ENCODE data around the gene ACAT1. TPM values are rescaled to one million over a fixed set of nuclear protein-coding genes. Genes with fewer than 3 reads are reported as not detected.

ACAT1 gene
- polyA plus RNA-seq, 1 donor (not counting 4 experiments of a cell fraction or from before 2014, with no cell fraction given), result 106 TPM

GRCh38 chr11:108093128-108093904 is 28.1 kb upstream of the ACAT1 start:
- DNase-seq (ENCODE audit: low read depth, low spot score) (no peak), FAIRE-seq (no peak)
- Histone ChIP-seq H3K9me1 (ENCODE audit: control insufficient read depth, extremely low read depth, insufficient read depth, low read length) (no peaks in the 10 kb centered on the region), H3K79me2 (ENCODE audit: control insufficient read depth, insufficient read depth, low read length) (no peaks in the 10 kb centered on the region), H3K9ac (ENCODE audit: control insufficient read depth, extremely low read depth, insufficient read depth, low read length) (no peak overlapping the region), H3K27ac (ENCODE audit: control insufficient read depth, insufficient read depth, low read length) (no peak overlapping the region), H3K4me2 (ENCODE audit: control insufficient read depth, extremely low read depth, insufficient read depth, low read depth, low read length) (no peak overlapping the region), H2AFZ (ENCODE audit: control insufficient read depth, low read length) (no peak overlapping the region), H3K9me3 (ENCODE audit: control insufficient read depth, low read depth, low read length) (no peaks in the 10 kb centered on the region), H3K36me3 (ENCODE audit: control insufficient read depth in 2 of 2, extremely low read depth in 1 of 2, insufficient read depth in 2 of 2, low read length in 2 of 2) (peaks cover 11 to 14% of the 10 kb centered on the region in 2 experiments), H3K4me1 (ENCODE audit: control insufficient read depth, extremely low read depth, insufficient read depth, low read length) (no peaks in the 10 kb centered on the region), H4K20me1 (ENCODE audit: control insufficient read depth, extremely low read depth, insufficient read depth, low read length) (no peaks in the 10 kb centered on the region), H3K27me3 (ENCODE audit: control insufficient read depth, extremely low read depth, insufficient read depth, low read length) (no peaks in the 10 kb centered on the region), H3K4me3 (ENCODE audit: control insufficient read depth in 2 of 3, extremely low read depth in 1 of 3, insufficient read depth in 2 of 3, low read depth in 1 of 3, low read length in 3 of 3) (no peak overlapping the region)
- dilution Hi-C loops (cut with MboI; ENCODE audit: extremely low pct_ligation_motif_present, low sequenced_read_pairs), result no loop called here
- TF ChIP-seq, protein P1, sequence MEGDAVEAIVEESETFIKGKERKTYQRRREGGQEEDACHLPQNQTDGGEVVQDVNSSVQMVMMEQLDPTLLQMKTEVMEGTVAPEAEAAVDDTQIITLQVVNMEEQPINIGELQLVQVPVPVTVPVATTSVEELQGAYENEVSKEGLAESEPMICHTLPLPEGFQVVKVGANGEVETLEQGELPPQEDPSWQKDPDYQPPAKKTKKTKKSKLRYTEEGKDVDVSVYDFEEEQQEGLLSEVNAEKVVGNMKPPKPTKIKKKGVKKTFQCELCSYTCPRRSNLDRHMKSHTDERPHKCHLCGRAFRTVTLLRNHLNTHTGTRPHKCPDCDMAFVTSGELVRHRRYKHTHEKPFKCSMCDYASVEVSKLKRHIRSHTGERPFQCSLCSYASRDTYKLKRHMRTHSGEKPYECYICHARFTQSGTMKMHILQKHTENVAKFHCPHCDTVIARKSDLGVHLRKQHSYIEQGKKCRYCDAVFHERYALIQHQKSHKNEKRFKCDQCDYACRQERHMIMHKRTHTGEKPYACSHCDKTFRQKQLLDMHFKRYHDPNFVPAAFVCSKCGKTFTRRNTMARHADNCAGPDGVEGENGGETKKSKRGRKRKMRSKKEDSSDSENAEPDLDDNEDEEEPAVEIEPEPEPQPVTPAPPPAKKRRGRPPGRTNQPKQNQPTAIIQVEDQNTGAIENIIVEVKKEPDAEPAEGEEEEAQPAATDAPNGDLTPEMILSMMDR (optimal IDR thresholded peaks at IDR 0.05 in 1 of 3, IDR thresholded peaks at IDR 0.05 in 1 of 3, conservative IDR thresholded peaks at IDR 0.05 in 1 of 3; ENCODE audit: extremely low read depth in 1 of 3, insufficient read depth in 2 of 3, low read length in 3 of 3), result no peak

DNA sequence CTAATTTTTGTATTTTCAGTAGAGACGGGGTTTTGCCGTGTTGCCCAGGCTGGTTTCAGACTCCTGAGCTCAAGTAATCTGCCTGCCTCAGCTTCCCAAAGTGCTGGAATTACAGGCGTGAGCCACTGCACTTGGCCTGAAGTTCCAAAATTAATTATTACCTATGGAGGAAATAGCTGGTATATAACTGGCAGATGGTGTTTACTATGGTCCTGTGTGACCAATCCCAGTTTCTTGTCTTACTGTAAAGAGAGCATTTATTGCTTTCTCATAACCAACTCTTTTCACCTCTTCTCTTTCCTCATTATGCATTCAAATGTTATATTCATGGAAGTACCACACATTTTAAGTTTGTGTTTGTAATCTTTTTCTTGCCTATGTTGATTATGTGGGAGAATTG is 24.2 kb upstream of the ACAT1 start:
- dilution Hi-C loops (cut with MboI; ENCODE audit: extremely low pct_ligation_motif_present, low sequenced_read_pairs), result no loop called here
- DNase-seq (ENCODE audit: low read depth, low spot score) (no peak), FAIRE-seq (no peak)
- Histone ChIP-seq H3K4me1 (ENCODE audit: control insufficient read depth, extremely low read depth, insufficient read depth, low read length) (no peaks in the 10 kb centered on the region), H3K9ac (ENCODE audit: control insufficient read depth, extremely low read depth, insufficient read depth, low read length) (no peak overlapping the region), H3K4me3 (ENCODE audit: control insufficient read depth in 2 of 3, extremely low read depth in 1 of 3, insufficient read depth in 2 of 3, low read depth in 1 of 3, low read length in 3 of 3) (no peak overlapping the region), H3K36me3 (ENCODE audit: control insufficient read depth in 2 of 2, extremely low read depth in 1 of 2, insufficient read depth in 2 of 2, low read length in 2 of 2) (peaks cover 14 to 17% of the 10 kb centered on the region in 2 experiments), H3K27me3 (ENCODE audit: control insufficient read depth, extremely low read depth, insufficient read depth, low read length) (no peaks in the 10 kb centered on the region), H3K9me3 (ENCODE audit: control insufficient read depth, low read depth, low read length) (no peaks in the 10 kb centered on the region), H3K79me2 (ENCODE audit: control insufficient read depth, insufficient read depth, low read length) (no peaks in the 10 kb centered on the region), H2AFZ (ENCODE audit: control insufficient read depth, low read length) (no peak overlapping the region), H3K9me1 (ENCODE audit: control insufficient read depth, extremely low read depth, insufficient read depth, low read length) (no peaks in the 10 kb centered on the region), H4K20me1 (ENCODE audit: control insufficient read depth, extremely low read depth, insufficient read depth, low read length) (no peaks in the 10 kb centered on the region), H3K4me2 (ENCODE audit: control insufficient read depth, extremely low read depth, insufficient read depth, low read depth, low read length) (no peak overlapping the region), H3K27ac (ENCODE audit: control insufficient read depth, insufficient read depth, low read length) (no peak overlapping the region)
- no peak for TF ChIP-seq EZH2 (IDR thresholded peaks at IDR 0.05; ENCODE audit: low read length)
- TF ChIP-seq, protein P1 (optimal IDR thresholded peaks at IDR 0.05 in 1 of 3, IDR thresholded peaks at IDR 0.05 in 1 of 3, conservative IDR thresholded peaks at IDR 0.05 in 1 of 3; ENCODE audit: extremely low read depth in 1 of 3, insufficient read depth in 2 of 3, low read length in 3 of 3), result no peak
